Measurements from ENCODE around the gene CRIP2. TPM values are rescaled to one million over a fixed set of nuclear protein-coding genes. Genes with fewer than 3 reads are reported as not detected.

CRIP2 gene
- total and polyA plus RNA-seq, 10 of the 15 experiments (the other 5 are each of a cell fraction or from before 2014, with no cell fraction given), result 0.04 to 0.62 (median 0.37) TPM; not detected in 5

- TF ChIP-seq WRNIP1 (IDR thresholded peaks at IDR 0.05; ENCODE audit: borderline replicate concordance, low read depth, low read length) (no peak), SMAD1 (IDR thresholded peaks at IDR 0.05; ENCODE audit: low read depth, partially characterized antibody) (peak; percentile 92), FOXK2 (IDR thresholded peaks at IDR 0.05) (peak; percentile 54; the same call in 1 of the 2 replicates), PKNOX1 (IDR thresholded peaks at IDR 0.05) (peak; percentile 44; the same call in 1 of the 2 replicates), MTA2 (IDR thresholded peaks at IDR 0.05; ENCODE audit: low read depth) (peak; percentile 24; the same call in 1 of the 2 replicates), NBN (IDR thresholded peaks at IDR 0.05) (peak; percentile 23; the same call in 1 of the 2 replicates), BMI1 (IDR thresholded peaks at IDR 0.05; ENCODE audit: borderline replicate concordance) (peak; percentile 96), NKRF (conservative IDR thresholded peaks at IDR 0.05) (0 out of 2 replicates have a peak, but pooled peaks have one; percentile 33), MXI1 (IDR thresholded peaks at IDR 0.05; ENCODE audit: low read depth, low read length) (peak; percentile 86), IRF3 (IDR thresholded peaks at IDR 0.05) (no peak), EP300 (IDR thresholded peaks at IDR 0.05; ENCODE audit: borderline replicate concordance in 1 of 2, control insufficient read depth in 1 of 2, low read depth in 2 of 2, low read length in 2 of 2) (peak; percentile 38 to 96; a peak in 3 of 4 replicates), BHLHE40 (IDR thresholded peaks at IDR 0.05; ENCODE audit: borderline replicate concordance in 1 of 2, low read depth in 2 of 2, low read length in 1 of 2) (peak in 1 of 2 experiments; percentile 47; a peak in 1 of 4 replicates), NFIC (IDR thresholded peaks at IDR 0.05; ENCODE audit: low read depth, low read length) (no peak), RAD21 (IDR thresholded peaks at IDR 0.05; ENCODE audit: insufficient read depth, low read depth, low read length) (no peak), CTCF (IDR thresholded peaks at IDR 0.05 in 2 of 3, conservative IDR thresholded peaks at IDR 0.05 in 1 of 3; ENCODE audit: control insufficient read depth in 2 of 3, extremely low read depth in 1 of 3, insufficient read depth in 1 of 3, low read depth in 3 of 3, low read length in 3 of 3) (peak in 2 of 3 experiments; percentile 13 to 46; a peak in 1 of 6 replicates), NR2C1 (IDR thresholded peaks at IDR 0.05) (peak; percentile 16; the same call in 1 of the 2 replicates), RBBP5 (conservative IDR thresholded peaks at IDR 0.05) (no peak), EED (IDR thresholded peaks at IDR 0.05; ENCODE audit: low read depth) (no peak), DPF2 (IDR thresholded peaks at IDR 0.05) (peak; percentile 35; the same call in 1 of the 2 replicates), HCFC1 (IDR thresholded peaks at IDR 0.05; ENCODE audit: low read length) (no peak), HDGF (IDR thresholded peaks at IDR 0.05) (peak; percentile 85), GABPA (IDR thresholded peaks at IDR 0.05; ENCODE audit: low read depth) (no peak), RELB (IDR thresholded peaks at IDR 0.05; ENCODE audit: low read depth) (peak; percentile 11; the same call in 1 of the 2 replicates)
Measured at GRCh38 chr14:105481886-105482457, 7.4 kb downstream of the CRIP2 start (continued).
